ENCODE data around the gene PLCXD3. TPM values are rescaled to one million over a fixed set of nuclear protein-coding genes. Genes with fewer than 3 reads are reported as not detected.

Gene PLCXD3
- total and polyA plus RNA-seq, 2 of the 8 experiments (the other 6 are each of a cell fraction or from before 2014, with no cell fraction given): 0.03 to 0.07 TPM

DNA sequence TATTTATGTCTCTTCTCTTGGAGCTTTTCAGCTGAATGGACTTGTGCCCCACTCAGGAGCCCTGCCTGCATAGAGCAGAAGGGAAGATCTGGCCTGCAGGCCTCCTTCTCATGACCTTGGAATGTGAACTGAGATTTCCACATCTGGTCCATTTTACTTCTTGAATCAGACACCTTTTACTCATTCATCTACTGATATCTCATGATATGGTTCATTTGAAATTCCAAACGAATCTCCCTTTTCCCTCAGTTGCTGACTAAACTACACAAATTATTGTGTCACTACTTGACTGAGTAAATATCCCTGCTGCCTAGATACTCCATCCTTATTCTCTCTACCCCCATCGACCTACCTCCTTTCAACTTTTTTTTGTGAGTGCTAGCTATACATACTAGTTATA, 138.7 kb downstream of the PLCXD3 start:
- no peaks in the 10 kb centered on the region; the same call in 1 of the 2 replicates for H3K23me2 ChIP-seq (ENCODE audit: low read depth, low read length)
- H4K91ac ChIP-seq (replicated peaks; ENCODE audit: insufficient read length, low read length): no peak overlapping the region
- H3K36me3 ChIP-seq (ENCODE audit: control insufficient read depth in 2 of 4, insufficient read depth in 4 of 4, low read length in 3 of 4): no peaks in the 10 kb centered on the region
- H4K20me1 ChIP-seq (replicated peaks in 1 of 2; ENCODE audit: control insufficient read depth in 1 of 2, insufficient read depth in 2 of 2, low read length in 2 of 2): no peaks in the 10 kb centered on the region
- H3K27me3 ChIP-seq (replicated peaks in 1 of 4; ENCODE audit: control insufficient read depth in 3 of 4, extremely low read depth in 1 of 4, insufficient read depth in 3 of 4, low read length in 3 of 4): no peaks in the 10 kb centered on the region
- H2BK5ac ChIP-seq (ENCODE audit: low read depth, low read length): no peak overlapping the region
- ChIA-PET CTCF (ENCODE audit: partially characterized antibody) (interaction anchor here (1.1 kb wide), 1 partner anchor 22 kb away, joined by 3 read pairs; no protein-coding TSS in a partner anchor), POLR2A (ENCODE audit: partially characterized antibody) (no interaction called here)
- no peak for FAIRE-seq
- H3K79me1 ChIP-seq (ENCODE audit: low read depth, low read length): no peaks in the 10 kb centered on the region
- no peak overlapping the region for H3K56ac ChIP-seq (replicated peaks; ENCODE audit: insufficient read length, low read depth, low read length)
- H3K27ac ChIP-seq (ENCODE audit: low read depth, low read length): no peak overlapping the region
- no peak for DNase-seq (ENCODE audit: low read depth in 1 of 2, low spot score in 2 of 2)
- no peak overlapping the region for H4K5ac ChIP-seq (ENCODE audit: insufficient read length, low read depth, low read length)
- H2BK20ac ChIP-seq (ENCODE audit: low read length): no peak overlapping the region
- no peak overlapping the region for H3K9ac ChIP-seq (replicated peaks in 1 of 4; ENCODE audit: extremely low read depth in 1 of 4, low read depth in 3 of 4, low read length in 3 of 4)
- no peak overlapping the region for H3K4me2 ChIP-seq (ENCODE audit: insufficient read depth in 1 of 2, low read depth in 2 of 2, low read length in 2 of 2)
- no peak overlapping the region for H3K14ac ChIP-seq (ENCODE audit: insufficient read length)
- H2BK12ac ChIP-seq (ENCODE audit: low read depth, low read length): no peak overlapping the region
- no peaks in the 10 kb centered on the region for H3K79me2 ChIP-seq (ENCODE audit: control insufficient read depth in 1 of 2, insufficient read depth in 2 of 2, low read length in 2 of 2)
- H3K4me3 ChIP-seq (ENCODE audit: extremely low read depth in 1 of 4, insufficient read depth in 2 of 4, low read depth in 3 of 4, low read length in 4 of 4): no peak overlapping the region
- H3K4me1 ChIP-seq (replicated peaks in 1 of 4; ENCODE audit: control insufficient read depth in 3 of 4, insufficient read depth in 4 of 4, low read length in 3 of 4): no peaks in the 10 kb centered on the region
- no peak overlapping the region for H2BK15ac ChIP-seq (ENCODE audit: low read length)
- 0 out of 2 replicates have a peak overlapping the region, but pooled peaks have one; percentile 1 for H2AFZ ChIP-seq (ENCODE audit: low read length)
- H3K9me3 ChIP-seq (ENCODE audit: insufficient read depth in 2 of 2, low read depth in 1 of 2, low read length in 1 of 2): no peaks in the 10 kb centered on the region
- no peak overlapping the region for H2BK120ac ChIP-seq (replicated peaks; ENCODE audit: low read depth, low read length)
- H4K8ac ChIP-seq (ENCODE audit: extremely low read depth, insufficient read depth, low read length): no peak overlapping the region
- H3K18ac ChIP-seq (ENCODE audit: extremely low read depth, low read length): no peak overlapping the region
- WGBS, 2 experiments (ENCODE audit: extremely low coverage in 1 of 2, insufficient coverage in 1 of 2, insufficient read length in 1 of 2, insufficient replicate concordance in 2 of 2, low coverage in 1 of 2, low lambda C conversion rate in 2 of 2, missing lambda C conversion rate in 1 of 2): 93% methylated on average over 2 of the region's 2 CpGs; no CpG with 5 or more reads in 1 of the 2 experiments
- no peak overlapping the region for H2AK5ac ChIP-seq (ENCODE audit: low read depth, low read length)
- H3K23ac ChIP-seq (ENCODE audit: insufficient read length): no peak overlapping the region
- H3K4ac ChIP-seq (replicated peaks; ENCODE audit: insufficient read length, low read depth, low read length): no peak overlapping the region
- TF ChIP-seq JUND (IDR thresholded peaks at IDR 0.05; ENCODE audit: low read length): no peak
- no peak for TF ChIP-seq SIN3A (conservative IDR thresholded peaks at IDR 0.05 in 1 of 2, IDR thresholded peaks at IDR 0.05 in 1 of 2; ENCODE audit: low read depth in 1 of 2, low read length in 2 of 2)
- TF ChIP-seq SIX5 (IDR thresholded peaks at IDR 0.05; ENCODE audit: low read depth, low read length): no peak
- TF ChIP-seq SRF (IDR thresholded peaks at IDR 0.05; ENCODE audit: low read depth, low read length): no peak
- no peak for TF ChIP-seq SP2 (IDR thresholded peaks at IDR 0.05; ENCODE audit: low read length)
- TF ChIP-seq RNF2 (IDR thresholded peaks at IDR 0.05; ENCODE audit: borderline replicate concordance, low read depth, low read length, missing control alignments, poor library complexity, severe bottlenecking): no peak
- TF ChIP-seq, protein P1, sequence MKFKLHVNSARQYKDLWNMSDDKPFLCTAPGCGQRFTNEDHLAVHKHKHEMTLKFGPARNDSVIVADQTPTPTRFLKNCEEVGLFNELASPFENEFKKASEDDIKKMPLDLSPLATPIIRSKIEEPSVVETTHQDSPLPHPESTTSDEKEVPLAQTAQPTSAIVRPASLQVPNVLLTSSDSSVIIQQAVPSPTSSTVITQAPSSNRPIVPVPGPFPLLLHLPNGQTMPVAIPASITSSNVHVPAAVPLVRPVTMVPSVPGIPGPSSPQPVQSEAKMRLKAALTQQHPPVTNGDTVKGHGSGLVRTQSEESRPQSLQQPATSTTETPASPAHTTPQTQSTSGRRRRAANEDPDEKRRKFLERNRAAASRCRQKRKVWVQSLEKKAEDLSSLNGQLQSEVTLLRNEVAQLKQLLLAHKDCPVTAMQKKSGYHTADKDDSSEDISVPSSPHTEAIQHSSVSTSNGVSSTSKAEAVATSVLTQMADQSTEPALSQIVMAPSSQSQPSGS (IDR thresholded peaks at IDR 0.05; ENCODE audit: low read length): no peak
- no peak for TF ChIP-seq CHD2 (IDR thresholded peaks at IDR 0.05; ENCODE audit: low read length)
- TF ChIP-seq E2F6 (IDR thresholded peaks at IDR 0.05): no peak
- TF ChIP-seq RAD21 (IDR thresholded peaks at IDR 0.05 in 1 of 2, conservative IDR thresholded peaks at IDR 0.05 in 1 of 2; ENCODE audit: low read depth in 2 of 2, low read length in 2 of 2): no peak
- TF ChIP-seq ASH2L (IDR thresholded peaks at IDR 0.05; ENCODE audit: low read length): no peak
